ENCODE data around the gene EFCC1.
"Not testable (repeated sequence)": the region's sequence is repeated elsewhere in the genome, so short reads cannot be mapped to it uniquely, and the experiment has no call there.

EFCC1 gene

GRCh38 chr3:129059311-129059958, 58.3 kb downstream of the EFCC1 start:
- no peak for DNase-seq

GRCh38 chr3:129060276-129061022, 59.3 kb downstream of the EFCC1 start, which contains the start of gene GP9:
Gene GP9 (plus strand): TSS chr3:129060779. CDS start chr3:129061740, 961 bp downstream.
- no peak for DNase-seq

- DNase-seq = no peak
Observed at GRCh38 chr3:129061023-129061887, 60.2 kb downstream of the EFCC1 start.

GRCh38 chr3:129061888-129062834, 61.1 kb downstream of the EFCC1 start:
- DNase-seq = no peak

- no peak for DNase-seq
Observed at GRCh38 chr3:129063091-129063640, 62.1 kb downstream of the EFCC1 start.

GRCh38 chr3:129063841-129064482, 62.9 kb downstream of the EFCC1 start:
- no peak for DNase-seq

- no peak for DNase-seq
Observed at GRCh38 chr3:129065016-129065719, 64.1 kb downstream of the EFCC1 start.

GRCh38 chr3:129065720-129066073, 64.6 kb downstream of the EFCC1 start:
- no peak for DNase-seq

- not testable (repeated sequence) for DNase-seq
Observed at GRCh38 chr3:129067719-129068118, 66.6 kb downstream of the EFCC1 start.

GRCh38 chr3:129068291-129068886, 67.3 kb downstream of the EFCC1 start:
- DNase-seq = no peak

- DNase-seq = not testable (repeated sequence)
Observed at GRCh38 chr3:129069313-129070085, 68.4 kb downstream of the EFCC1 start.

- no peak for DNase-seq
Observed at GRCh38 chr3:129070086-129070885, 69.2 kb downstream of the EFCC1 start.

- DNase-seq = no peak
Observed at GRCh38 chr3:129077222-129077621, 76.1 kb downstream of the EFCC1 start.

- DNase-seq = no peak
Observed at GRCh38 chr3:129078510-129078909, 77.4 kb downstream of the EFCC1 start.

- no peak for DNase-seq
Observed at GRCh38 chr3:129081503-129081902, 80.4 kb downstream of the EFCC1 start.

- DNase-seq = no peak
Observed at GRCh38 chr3:129082026-129082425, 80.9 kb downstream of the EFCC1 start.

GRCh38 chr3:129084501-129084900, 83.4 kb downstream of the EFCC1 start:
- no peak for DNase-seq

GRCh38 chr3:129085165-129085715, 84.1 kb downstream of the EFCC1 start:
- DNase-seq = no peak

All from NCI-H524 treated with DMSO at 0.1 percent for 48 hours (cell line).